Trophoblast cell (in vitro differentiated cells and primary cell): Measurements from ENCODE around the gene LOXL3.

ENCODE experiments used
- DNase-seq, 2 donors: peaks; one replicate each; pipeline ENCODE4 v3.0.0-alpha.2; 2016
- H2AFZ ChIP-seq: 2 replicates; pipeline ENCODE4 v1.6.1; 2013; ENCODE audit warnings: low read length, moderate library complexity, mild to moderate bottlenecking; ENCODE audit not compliant: insufficient read depth, poor library complexity
- H2AK5ac ChIP-seq: 2 replicates; pipeline ENCODE4 v1.6.1; 2013; ENCODE audit warnings: mild to moderate bottlenecking, low read length
- H2BK120ac ChIP-seq: 2 replicates; pipeline ENCODE4 v1.6.1; 2013; ENCODE audit warnings: low read length, mild to moderate bottlenecking, moderate library complexity; ENCODE audit not compliant: insufficient read depth, poor library complexity
- H2BK12ac ChIP-seq: 2 replicates; pipeline ENCODE4 v1.6.1; 2013; ENCODE audit warnings: mild to moderate bottlenecking, low read length, moderate library complexity
- H2BK5ac ChIP-seq: 2 replicates; pipeline ENCODE4 v1.6.1; 2013; ENCODE audit warnings: low read length, low read depth, moderate library complexity, mild to moderate bottlenecking; ENCODE audit not compliant: poor library complexity
- H3K14ac ChIP-seq: 2 replicates; pipeline ENCODE4 v1.6.1; 2013; ENCODE audit warnings: mild to moderate bottlenecking, low read length
- H3K18ac ChIP-seq: 2 replicates; pipeline ENCODE4 v1.6.1; 2013; ENCODE audit warnings: mild to moderate bottlenecking, low read length
- H3K23ac ChIP-seq: 2 replicates; pipeline ENCODE4 v1.6.1; 2013; ENCODE audit warnings: low read length
- H3K27ac ChIP-seq: 2 replicates; pipeline ENCODE4 v1.5.1; 2013; ENCODE audit warnings: low read depth, mild to moderate bottlenecking, inconsistent platforms, low read length, moderate library complexity
- H3K27me3 ChIP-seq: 2 replicates; pipeline ENCODE4 v1.6.1; 2013; ENCODE audit warnings: inconsistent platforms, mild to moderate bottlenecking, low read length, moderate library complexity; ENCODE audit not compliant: insufficient read depth
- H3K36me3 ChIP-seq, 2 experiments: 1 replicate in 1 of 2; 2 replicates in 1 of 2; pipeline ENCODE4 v1.6.1; 2013; ENCODE audit warnings: low read length in 2 of 2, mild to moderate bottlenecking in 2 of 2, moderate library complexity in 1 of 2; ENCODE audit not compliant: insufficient read depth in 2 of 2, control insufficient read depth in 1 of 2
- H3K4ac ChIP-seq: 2 replicates; pipeline ENCODE4 v1.6.1; 2013; ENCODE audit warnings: low read depth, mild to moderate bottlenecking, low read length, moderate library complexity
- H3K4me1 ChIP-seq, 2 experiments: 1 replicate in 1 of 2; 2 replicates in 1 of 2; pipeline ENCODE4 v1.6.1; 2013; ENCODE audit warnings: low read length in 2 of 2, mild to moderate bottlenecking in 2 of 2, moderate library complexity in 1 of 2; ENCODE audit not compliant: insufficient read depth in 2 of 2, control insufficient read depth in 1 of 2
- H3K4me2 ChIP-seq: 2 replicates; pipeline ENCODE4 v1.6.1; 2013; ENCODE audit warnings: inconsistent platforms, mild to moderate bottlenecking, low read length, moderate library complexity
- H3K4me3 ChIP-seq: 2 replicates; pipeline ENCODE4 v1.5.1; 2013; ENCODE audit warnings: mild to moderate bottlenecking, low read depth, low read length, inconsistent platforms
- H3K79me1 ChIP-seq: one replicate; pipeline ENCODE4 v1.6.1; 2013; ENCODE audit warnings: low read length
- H3K79me2 ChIP-seq: 2 replicates; pipeline ENCODE4 v1.6.1; 2013; ENCODE audit warnings: low read length, mild to moderate bottlenecking; ENCODE audit not compliant: control insufficient read depth, insufficient read depth, poor library complexity
- H3K9ac ChIP-seq: 2 replicates; pipeline ENCODE4 v1.6.1; 2013; ENCODE audit warnings: mild to moderate bottlenecking, low read length
- H3K9me3 ChIP-seq: 2 replicates; pipeline ENCODE4 v1.6.1; 2013; ENCODE audit warnings: low read depth, mild to moderate bottlenecking, control low read depth, inconsistent platforms, low read length; ENCODE audit not compliant: insufficient read depth
- H4K12ac ChIP-seq: 2 replicates; pipeline ENCODE4 v1.6.1; 2013; ENCODE audit warnings: low read depth, mild to moderate bottlenecking, low read length, moderate library complexity
- H4K8ac ChIP-seq: 2 replicates; pipeline ENCODE4 v1.6.1; 2013; ENCODE audit warnings: low read depth, mild to moderate bottlenecking, low read length, moderate library complexity
- H4K91ac ChIP-seq: one replicate; pipeline ENCODE4 v1.6.1; 2013; ENCODE audit warnings: low read depth, mild to moderate bottlenecking, low read length, moderate library complexity
- WGBS: extraction: QIAGEN DNeasy Blood & Tissue Kit; methylation state at CpG from one replicate; pipeline ENCODE4 v1.1.7; 2013; ENCODE audit warnings: missing lambda C conversion rate; ENCODE audit not compliant: insufficient read length, insufficient coverage; ENCODE audit errors: extremely low coverage; 5-methylcytosine and 5-hydroxymethylcytosine counted together

The LOXL3 gene

DNA sequence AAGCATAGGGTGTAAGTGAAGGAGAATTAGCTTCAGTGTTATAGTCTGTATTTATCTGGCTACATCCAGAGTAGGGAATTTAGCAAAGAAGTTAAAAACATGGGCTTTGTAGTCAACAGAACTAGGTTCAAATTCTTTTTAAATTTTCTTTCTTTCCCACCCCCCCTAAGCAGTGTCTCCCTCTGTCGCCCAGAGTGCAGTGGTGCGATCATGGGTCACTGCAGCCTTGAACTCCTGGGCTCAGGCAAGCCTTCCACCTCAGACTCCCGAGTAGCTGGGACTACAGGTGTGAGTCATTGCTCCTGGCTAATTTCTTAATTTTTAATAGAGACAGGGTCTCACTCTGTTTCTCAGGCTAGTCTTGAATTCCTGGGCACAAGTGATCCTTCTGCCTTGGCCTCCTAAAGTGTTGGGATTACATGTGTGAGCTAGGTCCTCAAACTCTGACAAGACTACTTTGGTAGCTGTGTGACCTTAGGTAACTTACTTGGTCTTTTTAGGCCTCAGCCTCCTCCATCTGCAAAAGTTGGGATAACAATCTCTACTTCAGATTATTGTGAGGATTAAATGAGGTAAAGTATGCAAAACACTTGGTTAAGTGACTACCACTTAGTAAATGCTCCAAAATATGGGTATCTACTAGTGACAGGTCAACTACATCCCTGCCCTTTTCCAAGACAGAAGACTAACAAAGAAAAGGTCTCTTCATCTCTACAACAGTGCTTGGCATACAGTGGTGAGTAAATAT lies 18.6 kb upstream of the LOXL3 start:
- no peak overlapping the region for H3K4me2 ChIP-seq
- H3K4ac ChIP-seq, result no peak overlapping the region
- no peak overlapping the region for H3K27ac ChIP-seq
- H3K23ac ChIP-seq, result no peak overlapping the region
- no peaks in the 10 kb centered on the region for H3K36me3 ChIP-seq
- no peaks in the 10 kb centered on the region for H3K27me3 ChIP-seq
- no peak overlapping the region for H4K91ac ChIP-seq
- H3K9ac ChIP-seq, result no peak overlapping the region
- H2BK12ac ChIP-seq, result no peak overlapping the region
- no peak overlapping the region for H4K8ac ChIP-seq
- H3K79me2 ChIP-seq, result no peaks in the 10 kb centered on the region
- H3K4me1 ChIP-seq, result no peaks in the 10 kb centered on the region
- H2BK5ac ChIP-seq, result no peak overlapping the region
- DNase-seq, result peak; percentile 58 to 89
- no peak overlapping the region for H3K18ac ChIP-seq
- no peaks in the 10 kb centered on the region for H3K9me3 ChIP-seq
- H2AFZ ChIP-seq, result no peak overlapping the region
- no peaks in the 10 kb centered on the region for H3K79me1 ChIP-seq
- H3K4me3 ChIP-seq, result no peak overlapping the region
- H3K14ac ChIP-seq, result no peak overlapping the region
- WGBS, result no CpG with 5 or more reads among the region's 3 CpGs
- H4K12ac ChIP-seq, result no peak overlapping the region
- H2BK120ac ChIP-seq, result no peak overlapping the region
- no peak overlapping the region for H2AK5ac ChIP-seq

DNA sequence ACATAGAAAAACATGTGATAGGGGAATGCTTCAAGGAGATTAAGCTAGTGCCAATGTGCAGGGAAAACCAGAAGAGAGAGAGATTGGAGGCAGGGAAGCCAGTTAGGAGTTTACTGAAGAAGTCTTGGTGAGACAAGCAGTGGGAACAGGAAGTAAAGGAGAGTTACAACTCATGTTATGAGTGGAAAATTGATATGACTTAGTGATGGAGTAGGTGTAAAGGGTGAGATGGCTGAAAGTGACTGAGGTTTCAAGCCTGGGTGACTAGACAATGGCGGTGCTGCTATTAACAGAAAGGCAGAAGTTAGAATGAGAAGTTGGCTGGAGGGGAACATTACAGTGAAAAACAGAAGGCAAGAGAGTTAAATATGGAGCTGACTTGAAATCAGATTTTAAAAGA lies 17.3 kb upstream of the LOXL3 start:
- Histone ChIP-seq H3K4me3 (no peak overlapping the region), H3K14ac (no peak overlapping the region), H4K91ac (no peak overlapping the region), H3K27me3 (no peaks in the 10 kb centered on the region), H4K8ac (no peak overlapping the region), H3K79me2 (no peaks in the 10 kb centered on the region), H2BK120ac (no peak overlapping the region), H3K4me1 (no peaks in the 10 kb centered on the region), H2BK5ac (peak overlapping the region; percentile 40), H2AK5ac (no peak overlapping the region), H3K4me2 (no peak overlapping the region), H3K18ac (no peak overlapping the region), H3K36me3 (no peaks in the 10 kb centered on the region), H3K9ac (no peak overlapping the region), H3K9me3 (no peaks in the 10 kb centered on the region), H2AFZ (no peak overlapping the region), H3K23ac (no peak overlapping the region), H3K27ac (no peak overlapping the region), H2BK12ac (no peak overlapping the region), H3K79me1 (no peaks in the 10 kb centered on the region), H3K4ac (no peak overlapping the region), H4K12ac (no peak overlapping the region)
- WGBS, result no CpG with 5 or more reads among the region's 1 CpG
- no peak for DNase-seq

DNA sequence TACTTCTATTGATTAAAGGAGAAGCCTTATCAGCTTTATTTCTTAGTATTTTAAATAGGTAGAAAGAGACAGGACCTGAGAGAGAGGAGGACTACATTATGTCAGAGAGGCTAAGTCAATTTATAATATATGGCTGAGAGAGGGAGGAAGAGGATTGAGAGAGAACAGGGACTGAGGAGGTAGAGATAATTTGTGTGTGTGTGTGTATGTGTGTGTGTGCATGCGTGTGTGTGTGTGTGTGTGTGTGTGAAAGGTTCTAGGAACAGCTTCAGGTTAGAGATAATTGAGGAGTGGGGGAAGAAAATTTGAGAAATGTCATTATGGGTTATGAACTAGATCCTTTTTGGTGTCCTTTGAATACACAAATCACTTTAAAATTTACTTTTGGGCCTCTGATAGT lies 15.9 kb upstream of the LOXL3 start:
- H3K18ac ChIP-seq, result no peak overlapping the region
- H3K14ac ChIP-seq, result no peak overlapping the region
- no peaks in the 10 kb centered on the region for H3K4me1 ChIP-seq
- no peak overlapping the region for H4K91ac ChIP-seq
- H2BK120ac ChIP-seq, result no peak overlapping the region
- no peak overlapping the region for H3K9ac ChIP-seq
- H3K4me3 ChIP-seq, result no peak overlapping the region
- H2BK12ac ChIP-seq, result no peak overlapping the region
- no peak overlapping the region for H3K4me2 ChIP-seq
- no CpG with 5 or more reads among the region's 1 CpG for WGBS
- H4K12ac ChIP-seq, result no peak overlapping the region
- no peak overlapping the region for H2AK5ac ChIP-seq
- no peaks in the 10 kb centered on the region for H3K79me2 ChIP-seq
- H3K9me3 ChIP-seq, result no peaks in the 10 kb centered on the region
- H3K79me1 ChIP-seq, result no peaks in the 10 kb centered on the region
- no peak overlapping the region for H3K23ac ChIP-seq
- H4K8ac ChIP-seq, result no peak overlapping the region
- no peaks in the 10 kb centered on the region for H3K27me3 ChIP-seq
- H3K4ac ChIP-seq, result no peak overlapping the region
- no peaks in the 10 kb centered on the region for H3K36me3 ChIP-seq
- no peak overlapping the region for H2AFZ ChIP-seq
- H3K27ac ChIP-seq, result no peak overlapping the region
- no peak for DNase-seq
- H2BK5ac ChIP-seq, result no peak overlapping the region

DNA sequence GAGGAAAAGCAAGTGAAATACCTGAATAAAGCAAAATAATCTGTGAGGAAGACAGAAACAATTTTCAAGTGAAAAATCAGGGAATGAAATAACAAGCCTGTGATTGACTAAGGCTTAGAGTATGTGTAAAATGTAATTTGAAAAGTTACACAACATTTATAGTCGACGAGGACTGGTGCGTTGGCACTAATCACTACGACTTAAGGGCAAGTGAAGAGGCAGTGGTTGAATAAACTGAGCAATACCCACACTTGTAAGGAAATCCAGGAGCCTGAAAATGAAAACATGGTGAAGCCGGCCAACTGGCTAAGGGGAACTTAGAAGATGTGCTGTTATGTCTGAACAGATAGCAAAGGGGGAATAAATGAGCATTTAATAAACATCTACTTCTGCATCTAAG lies 14.1 kb upstream of the LOXL3 start:
- H3K79me2 ChIP-seq, result no peaks in the 10 kb centered on the region
- no peaks in the 10 kb centered on the region for H3K36me3 ChIP-seq
- WGBS, result no CpG with 5 or more reads among the region's 5 CpGs
- H3K79me1 ChIP-seq, result no peaks in the 10 kb centered on the region
- H3K4me2 ChIP-seq, result no peak overlapping the region
- no peak overlapping the region for H2BK120ac ChIP-seq
- no peak overlapping the region for H3K4me3 ChIP-seq
- no peak overlapping the region for H2AFZ ChIP-seq
- H3K14ac ChIP-seq, result no peak overlapping the region
- no peak overlapping the region for H3K23ac ChIP-seq
- H4K91ac ChIP-seq, result no peak overlapping the region
- peak in 1 of 2 donors; percentile 83 for DNase-seq
- no peaks in the 10 kb centered on the region for H3K9me3 ChIP-seq
- no peaks in the 10 kb centered on the region for H3K27me3 ChIP-seq
- no peak overlapping the region for H3K18ac ChIP-seq
- no peak overlapping the region for H2AK5ac ChIP-seq
- no peak overlapping the region for H3K9ac ChIP-seq
- H2BK12ac ChIP-seq, result no peak overlapping the region
- H4K12ac ChIP-seq, result no peak overlapping the region
- H3K4ac ChIP-seq, result no peak overlapping the region
- no peak overlapping the region for H4K8ac ChIP-seq
- no peak overlapping the region for H2BK5ac ChIP-seq
- H3K4me1 ChIP-seq, result no peaks in the 10 kb centered on the region
- no peak overlapping the region for H3K27ac ChIP-seq
